ENCODE measurements around the gene OR2AP1.

- TF ChIP-seq CTCF (conservative IDR thresholded peaks at IDR 0.05) = no peak
- TF ChIP-seq ZFX (IDR thresholded peaks at IDR 0.05) = no peak
These were observed at the start of gene OR2AP1 for GRCh38 chr12:55572168-55572567.
